ENCODE data around the gene DRAP1. TPM values are rescaled to one million over a fixed set of nuclear protein-coding genes. Genes with fewer than 3 reads are reported as not detected.

Gene DRAP1
- total and polyA plus RNA-seq, 9 of the 15 experiments (the other 6 are each of a cell fraction or from before 2014, with no cell fraction given) = 9.6 to 200 (median 92.9) TPM

DNA sequence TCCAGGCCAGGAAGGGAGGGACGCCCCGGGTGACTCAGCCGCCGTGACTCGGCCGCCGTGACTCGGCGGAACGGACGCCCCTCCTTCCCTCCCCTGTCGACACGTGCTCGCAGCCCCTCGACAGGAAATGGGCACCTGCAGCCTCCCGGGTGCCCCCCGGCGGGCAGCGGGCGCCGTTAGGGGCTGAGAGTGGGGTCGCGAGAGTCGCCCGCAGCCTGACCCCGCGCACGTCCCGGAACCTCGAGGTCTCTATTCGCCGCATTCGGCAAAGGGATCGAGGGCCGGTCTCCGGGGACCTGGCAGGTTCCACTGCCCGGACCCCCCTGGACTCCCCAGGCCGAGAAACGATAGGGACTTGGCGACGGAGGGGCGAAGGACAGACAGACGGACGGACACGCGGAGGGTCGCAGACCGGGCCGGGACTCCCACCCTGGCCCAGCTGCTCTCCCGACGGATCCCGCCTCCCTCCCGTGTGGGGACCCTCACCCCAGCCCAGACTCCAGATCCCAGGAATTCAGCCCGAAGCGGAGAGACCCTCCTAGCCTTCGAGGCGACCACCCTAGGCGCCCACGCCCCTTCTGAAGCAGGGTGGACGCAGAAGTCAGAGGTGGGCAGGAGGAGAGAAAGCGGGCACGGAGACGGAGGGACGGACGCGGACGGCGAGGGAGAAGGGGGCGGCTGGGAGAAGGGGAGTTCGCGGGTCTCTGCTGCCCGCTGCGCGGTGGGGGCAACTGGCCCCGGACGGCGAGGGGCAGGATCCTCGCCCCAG is 19.7 kb upstream of the DRAP1 start (continued):
- peak; percentile 100 for TF ChIP-seq KAT7 (CRISPR knock-in tag; IDR thresholded peaks at IDR 0.05; ENCODE audit: borderline replicate concordance)
- no peak; the same call in 1 of the 2 replicates for TF ChIP-seq GATAD2B (IDR thresholded peaks at IDR 0.05; ENCODE audit: borderline replicate concordance)
- TF ChIP-seq ZNF165 (CRISPR knock-in tag; IDR thresholded peaks at IDR 0.05; ENCODE audit: borderline replicate concordance) = no peak
- TF ChIP-seq, protein P1, sequence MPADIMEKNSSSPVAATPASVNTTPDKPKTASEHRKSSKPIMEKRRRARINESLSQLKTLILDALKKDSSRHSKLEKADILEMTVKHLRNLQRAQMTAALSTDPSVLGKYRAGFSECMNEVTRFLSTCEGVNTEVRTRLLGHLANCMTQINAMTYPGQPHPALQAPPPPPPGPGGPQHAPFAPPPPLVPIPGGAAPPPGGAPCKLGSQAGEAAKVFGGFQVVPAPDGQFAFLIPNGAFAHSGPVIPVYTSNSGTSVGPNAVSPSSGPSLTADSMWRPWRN (IDR thresholded peaks at IDR 0.05; ENCODE audit: low read depth) = no peak
- TF ChIP-seq FOXK1 (CRISPR knock-in tag; IDR thresholded peaks at IDR 0.05; ENCODE audit: borderline replicate concordance) = peak; percentile 70; the same call in 1 of the 2 replicates
- TF ChIP-seq PTBP1 (IDR thresholded peaks at IDR 0.05; ENCODE audit: low read depth, low read length) = peak; percentile 87
- TF ChIP-seq C11orf30 (IDR thresholded peaks at IDR 0.05; ENCODE audit: low read depth) = peak; percentile 96
- TF ChIP-seq, protein P2, sequence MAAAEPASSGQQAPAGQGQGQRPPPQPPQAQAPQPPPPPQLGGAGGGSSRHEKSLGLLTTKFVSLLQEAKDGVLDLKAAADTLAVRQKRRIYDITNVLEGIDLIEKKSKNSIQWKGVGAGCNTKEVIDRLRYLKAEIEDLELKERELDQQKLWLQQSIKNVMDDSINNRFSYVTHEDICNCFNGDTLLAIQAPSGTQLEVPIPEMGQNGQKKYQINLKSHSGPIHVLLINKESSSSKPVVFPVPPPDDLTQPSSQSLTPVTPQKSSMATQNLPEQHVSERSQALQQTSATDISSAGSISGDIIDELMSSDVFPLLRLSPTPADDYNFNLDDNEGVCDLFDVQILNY (CRISPR knock-in tag; IDR thresholded peaks at IDR 0.05) = no peak
- TF ChIP-seq, protein P3, sequence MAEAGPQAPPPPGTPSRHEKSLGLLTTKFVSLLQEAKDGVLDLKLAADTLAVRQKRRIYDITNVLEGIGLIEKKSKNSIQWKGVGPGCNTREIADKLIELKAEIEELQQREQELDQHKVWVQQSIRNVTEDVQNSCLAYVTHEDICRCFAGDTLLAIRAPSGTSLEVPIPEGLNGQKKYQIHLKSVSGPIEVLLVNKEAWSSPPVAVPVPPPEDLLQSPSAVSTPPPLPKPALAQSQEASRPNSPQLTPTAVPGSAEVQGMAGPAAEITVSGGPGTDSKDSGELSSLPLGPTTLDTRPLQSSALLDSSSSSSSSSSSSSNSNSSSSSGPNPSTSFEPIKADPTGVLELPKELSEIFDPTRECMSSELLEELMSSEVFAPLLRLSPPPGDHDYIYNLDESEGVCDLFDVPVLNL (CRISPR knock-in tag; IDR thresholded peaks at IDR 0.05; ENCODE audit: low read depth) = no peak
- no peak; the same call in 1 of the 2 replicates for TF ChIP-seq PHB2 (IDR thresholded peaks at IDR 0.05; ENCODE audit: low read depth)
- TF ChIP-seq DMBX1 (CRISPR knock-in tag; IDR thresholded peaks at IDR 0.05; ENCODE audit: borderline replicate concordance) = no peak
- TF ChIP-seq CEBPG (CRISPR knock-in tag; IDR thresholded peaks at IDR 0.05) = no peak
- no peak for TF ChIP-seq CEBPG (tag; conservative IDR thresholded peaks at IDR 0.05 in 1 of 2, IDR thresholded peaks at IDR 0.05 in 1 of 2)
- TF ChIP-seq ZNF384 (IDR thresholded peaks at IDR 0.05; ENCODE audit: low read depth, low read length) = no peak
- no peak for TF ChIP-seq ZNF507 (tag; conservative IDR thresholded peaks at IDR 0.05)
- TF ChIP-seq, protein P4, sequence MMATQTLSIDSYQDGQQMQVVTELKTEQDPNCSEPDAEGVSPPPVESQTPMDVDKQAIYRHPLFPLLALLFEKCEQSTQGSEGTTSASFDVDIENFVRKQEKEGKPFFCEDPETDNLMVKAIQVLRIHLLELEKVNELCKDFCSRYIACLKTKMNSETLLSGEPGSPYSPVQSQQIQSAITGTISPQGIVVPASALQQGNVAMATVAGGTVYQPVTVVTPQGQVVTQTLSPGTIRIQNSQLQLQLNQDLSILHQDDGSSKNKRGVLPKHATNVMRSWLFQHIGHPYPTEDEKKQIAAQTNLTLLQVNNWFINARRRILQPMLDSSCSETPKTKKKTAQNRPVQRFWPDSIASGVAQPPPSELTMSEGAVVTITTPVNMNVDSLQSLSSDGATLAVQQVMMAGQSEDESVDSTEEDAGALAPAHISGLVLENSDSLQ (IDR thresholded peaks at IDR 0.05) = no peak
- no peak for TF ChIP-seq TAL1 (IDR thresholded peaks at IDR 0.05)
- TF ChIP-seq ZNF282 (CRISPR knock-in tag; IDR thresholded peaks at IDR 0.05) = no peak; the same call in 1 of the 2 replicates
- no peak for TF ChIP-seq HDAC6 (IDR thresholded peaks at IDR 0.05; ENCODE audit: low read depth, low read length)
- no peak for TF ChIP-seq POLR3G (IDR thresholded peaks at IDR 0.05; ENCODE audit: extremely low read depth, insufficient read length, insufficient replicate concordance)
- TF ChIP-seq, protein P5, sequence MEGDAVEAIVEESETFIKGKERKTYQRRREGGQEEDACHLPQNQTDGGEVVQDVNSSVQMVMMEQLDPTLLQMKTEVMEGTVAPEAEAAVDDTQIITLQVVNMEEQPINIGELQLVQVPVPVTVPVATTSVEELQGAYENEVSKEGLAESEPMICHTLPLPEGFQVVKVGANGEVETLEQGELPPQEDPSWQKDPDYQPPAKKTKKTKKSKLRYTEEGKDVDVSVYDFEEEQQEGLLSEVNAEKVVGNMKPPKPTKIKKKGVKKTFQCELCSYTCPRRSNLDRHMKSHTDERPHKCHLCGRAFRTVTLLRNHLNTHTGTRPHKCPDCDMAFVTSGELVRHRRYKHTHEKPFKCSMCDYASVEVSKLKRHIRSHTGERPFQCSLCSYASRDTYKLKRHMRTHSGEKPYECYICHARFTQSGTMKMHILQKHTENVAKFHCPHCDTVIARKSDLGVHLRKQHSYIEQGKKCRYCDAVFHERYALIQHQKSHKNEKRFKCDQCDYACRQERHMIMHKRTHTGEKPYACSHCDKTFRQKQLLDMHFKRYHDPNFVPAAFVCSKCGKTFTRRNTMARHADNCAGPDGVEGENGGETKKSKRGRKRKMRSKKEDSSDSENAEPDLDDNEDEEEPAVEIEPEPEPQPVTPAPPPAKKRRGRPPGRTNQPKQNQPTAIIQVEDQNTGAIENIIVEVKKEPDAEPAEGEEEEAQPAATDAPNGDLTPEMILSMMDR (IDR thresholded peaks at IDR 0.05 in 2 of 3, conservative IDR thresholded peaks at IDR 0.05 in 1 of 3; ENCODE audit: insufficient read depth in 2 of 3, low read depth in 1 of 3, low read length in 3 of 3) = peak in 1 of 3 experiments; percentile 11; a peak in 1 of 6 replicates
- no peak for TF ChIP-seq MCM2 (IDR thresholded peaks at IDR 0.05; ENCODE audit: low read depth)
